NCI-H524 (cell line): Measurements from ENCODE around the gene C14orf132.
A peak's percentile ranks its signal among the peaks of the same experiment; 100 is the strongest.

Source experiments
- DNase-seq, 2 experiments: peaks; one replicate each; lab custom pipeline; 2025; lab: John Stamatoyannopoulos, UW

C14orf132 gene

DNA sequence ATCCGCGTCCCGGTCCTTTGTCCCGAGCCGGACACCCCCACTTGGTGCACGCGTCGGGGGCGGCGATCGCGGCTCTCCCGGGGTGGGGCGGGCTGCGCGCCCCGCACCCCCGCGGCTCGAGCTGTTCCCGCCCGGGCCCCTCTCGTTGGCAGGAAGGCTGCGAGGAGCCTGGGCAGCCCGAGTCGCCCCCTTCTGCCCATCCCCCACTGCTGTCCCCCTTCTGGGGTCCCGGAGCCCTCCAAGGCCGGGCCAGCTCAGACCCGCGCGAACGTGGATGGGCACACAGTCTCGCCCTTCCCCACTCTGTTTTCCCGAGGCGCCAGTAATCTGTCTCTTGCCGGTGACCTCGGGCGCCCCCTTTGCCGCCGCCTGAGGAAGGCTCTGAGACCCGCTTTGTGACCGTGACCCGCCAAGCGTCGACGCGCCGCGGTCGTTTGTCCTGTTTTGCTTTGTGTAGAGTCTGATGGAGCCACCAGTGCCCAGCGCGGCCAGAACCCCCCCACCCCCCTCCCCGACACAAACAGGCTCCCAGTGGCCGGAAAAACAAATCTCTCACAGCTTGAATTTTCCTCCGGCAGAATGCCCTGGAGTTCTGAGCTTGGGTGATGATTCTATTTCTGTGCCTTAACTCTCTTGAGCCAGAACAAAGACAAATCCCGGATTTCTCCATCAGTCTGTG, 610 bp downstream of the C14orf132 start:
- peak; percentile 27 to 76 for DNase-seq

DNA sequence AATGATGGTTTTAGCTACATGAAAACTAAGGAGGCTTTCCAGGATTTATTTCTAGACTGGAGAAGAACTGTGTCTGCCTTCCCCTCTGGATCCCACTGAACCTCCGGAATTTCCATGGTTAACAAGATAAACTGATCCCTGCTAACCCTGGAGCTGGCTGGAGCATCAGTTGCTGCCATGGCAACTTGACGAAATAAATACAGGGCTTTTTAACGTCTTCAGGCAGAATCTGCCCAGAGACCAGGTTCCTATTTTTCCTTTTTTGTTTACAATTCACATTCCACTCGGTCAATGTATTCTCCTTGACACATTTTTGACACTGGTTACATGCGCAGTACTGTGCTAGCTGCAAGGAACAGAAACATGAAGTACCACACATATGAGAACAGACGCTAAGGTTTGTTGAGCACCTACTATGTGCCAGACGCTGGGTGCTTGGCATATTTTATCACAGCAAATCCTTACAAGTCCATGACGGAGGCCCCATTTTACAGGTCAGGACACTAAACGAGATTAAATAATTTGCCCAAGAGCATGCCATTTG, 1.7 kb downstream of the C14orf132 start:
- no peak for DNase-seq

GRCh38 chr14:96042248-96042930, 3.2 kb downstream of the C14orf132 start:
- DNase-seq, result peak in 1 of 2 experiments; percentile 15

DNA sequence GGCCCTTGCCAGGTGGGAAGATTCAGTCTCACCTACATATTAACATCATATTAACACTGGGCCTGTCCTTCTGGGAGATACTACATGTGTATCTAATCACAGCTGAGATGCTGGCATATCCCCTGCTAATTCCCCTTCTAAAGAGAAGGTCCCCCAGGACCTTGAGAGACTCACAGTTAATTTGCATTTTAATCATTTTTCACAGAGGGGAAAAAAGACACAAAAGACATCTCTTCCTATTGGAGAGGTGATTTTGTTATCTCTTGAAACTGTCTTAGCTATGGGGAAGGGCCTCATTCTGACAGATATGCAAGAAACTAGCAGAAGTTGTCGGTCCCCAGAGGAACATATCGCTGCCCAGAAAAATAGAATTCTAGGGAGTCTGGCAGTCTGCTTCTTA, 7.5 kb downstream of the C14orf132 start:
- DNase-seq, result no peak

GRCh38 chr14:96047101-96047500, 7.9 kb downstream of the C14orf132 start:
- no peak for DNase-seq

DNA sequence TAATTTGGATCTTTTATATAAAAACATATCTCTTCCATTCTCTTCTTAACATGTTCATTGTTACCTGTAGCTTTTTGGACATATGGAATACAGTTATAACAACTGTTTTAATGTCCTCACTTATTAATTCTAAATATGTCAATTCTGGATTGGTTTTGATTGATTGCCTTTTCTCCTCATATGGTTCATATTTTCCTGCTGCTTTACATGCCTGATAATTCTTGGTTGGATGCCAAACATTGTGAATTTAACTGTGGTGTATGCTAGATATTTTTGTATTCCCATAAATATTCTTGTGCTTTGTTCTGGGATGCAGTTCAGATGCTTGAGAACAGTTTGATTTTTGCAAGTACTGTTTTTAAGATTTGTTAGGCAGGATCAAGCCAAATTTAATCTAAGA, 10.8 kb downstream of the C14orf132 start:
- no peak for DNase-seq

- DNase-seq, result no peak
These were observed 11.3 kb downstream of the C14orf132 start for GRCh38 chr14:96050482-96050881.

DNA sequence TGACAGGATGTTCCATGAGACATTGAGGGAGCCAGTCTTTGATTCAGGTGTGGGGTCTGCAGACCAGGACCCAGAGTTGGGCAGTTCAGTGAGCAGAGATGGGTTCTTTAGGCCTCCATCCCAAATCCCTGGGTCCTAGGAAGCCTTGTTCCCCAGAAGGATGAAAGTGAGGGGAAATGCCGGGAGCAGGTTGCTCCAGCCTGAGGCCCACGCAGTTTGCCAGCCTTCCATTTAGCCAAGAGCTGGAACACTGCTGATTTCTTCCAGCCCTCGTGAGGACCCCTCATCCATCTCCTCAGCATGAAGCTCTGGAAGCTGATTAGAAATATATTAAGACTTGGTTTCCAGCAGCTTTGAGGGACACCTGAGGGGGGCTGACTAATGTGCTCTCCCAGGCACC, 12.1 kb downstream of the C14orf132 start:
- no peak for DNase-seq

DNA sequence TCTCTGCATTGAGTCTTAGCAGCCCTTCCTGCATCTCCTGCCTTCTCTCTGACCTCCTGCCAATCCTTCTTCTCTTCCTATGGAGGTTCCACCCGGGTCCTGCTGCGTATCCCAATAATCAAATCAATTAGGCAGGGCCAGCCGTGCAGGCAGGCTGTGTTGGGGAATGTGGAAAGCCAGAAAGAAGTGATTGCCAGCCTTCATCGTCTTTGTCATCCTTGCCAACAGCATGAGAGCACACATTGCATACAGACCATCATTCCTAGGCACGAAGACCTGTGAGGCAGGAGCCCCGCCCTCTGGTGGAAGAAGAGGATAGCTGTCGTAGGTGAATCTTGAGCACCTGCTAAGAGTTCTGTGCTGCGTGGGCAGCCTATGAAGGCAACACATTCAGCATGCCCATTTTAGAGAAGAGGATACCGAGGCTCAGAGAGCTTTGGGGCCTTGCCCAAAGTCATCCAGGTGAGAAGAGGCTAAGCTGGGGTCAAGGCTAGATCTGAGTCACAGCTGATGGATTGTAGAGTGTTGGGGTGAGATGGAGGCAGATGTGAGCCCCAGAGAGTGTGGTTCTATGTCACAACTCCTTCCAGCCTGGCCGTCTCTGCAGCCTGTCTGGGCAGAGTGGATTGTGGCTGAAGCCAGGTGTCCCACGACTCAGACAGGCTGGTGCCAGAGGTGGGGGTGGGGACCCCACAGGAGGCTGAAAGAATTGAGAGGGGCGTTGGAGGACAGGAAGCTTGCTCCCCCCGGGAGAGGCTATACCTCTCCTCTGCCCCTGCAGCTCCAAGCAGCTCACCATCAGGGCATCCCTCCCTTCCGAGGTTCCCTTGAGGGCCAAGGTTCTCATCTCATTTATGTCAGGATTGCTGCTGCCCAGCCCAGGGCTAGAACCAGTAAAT, 12.7 kb downstream of the C14orf132 start:
- DNase-seq, result peak; percentile 17 to 34

DNA sequence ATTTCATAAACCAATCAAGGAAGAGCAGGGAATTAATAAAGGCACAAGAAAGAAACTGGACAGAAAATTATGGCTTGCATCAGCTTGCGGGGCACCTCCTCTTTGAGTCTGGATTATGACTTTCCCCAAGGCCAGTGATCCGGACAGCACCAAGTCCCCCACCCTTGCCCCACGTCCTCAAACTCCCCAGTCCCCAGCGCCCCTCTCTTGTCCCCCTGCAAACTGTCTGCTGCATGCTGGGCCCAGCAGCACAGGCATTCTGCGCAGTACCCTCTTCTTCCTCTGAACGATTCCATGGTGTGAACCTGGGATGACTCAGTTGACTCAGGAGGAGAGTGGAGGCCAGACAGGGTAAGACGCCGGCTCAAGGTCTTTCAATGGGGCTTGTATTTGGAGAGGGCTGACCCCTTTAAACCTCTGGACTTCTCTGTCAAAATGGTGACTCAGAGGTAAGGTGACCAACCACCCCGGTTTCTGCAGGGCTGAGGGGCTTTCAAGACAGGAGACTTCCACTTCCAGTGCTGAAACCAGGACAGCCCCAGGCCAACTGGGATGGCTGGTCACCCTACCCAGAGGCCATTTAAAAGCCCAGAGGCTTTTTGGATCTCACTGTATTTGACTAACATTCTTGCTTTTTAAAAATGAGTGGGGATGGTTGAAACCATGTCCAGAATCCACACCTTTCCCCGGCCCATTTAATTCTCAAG, 13.5 kb downstream of the C14orf132 start:
- DNase-seq, result no peak

DNA sequence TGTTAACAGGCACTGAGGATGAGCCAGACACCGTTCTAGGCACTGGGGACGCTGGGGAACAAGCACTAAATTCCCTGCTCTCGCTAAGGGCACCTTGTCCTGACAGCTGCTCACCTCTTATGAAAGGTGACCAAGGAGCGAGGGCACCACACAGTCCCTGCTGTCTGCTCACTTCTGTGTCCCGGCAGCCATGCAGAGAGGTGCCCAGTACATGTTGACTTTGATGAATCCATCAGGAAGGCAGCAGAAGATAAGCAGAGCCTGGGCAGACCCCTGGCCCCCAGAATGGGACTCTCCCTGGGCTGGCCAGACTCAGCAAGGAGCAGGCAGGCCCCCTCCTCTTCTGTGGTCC, 14.1 kb downstream of the C14orf132 start:
- no peak for DNase-seq

- DNase-seq, result peak; percentile 78 to 92
These were observed 14.6 kb downstream of the C14orf132 start for GRCh38 chr14:96053600-96054381.

- DNase-seq, result no peak
These were observed 15.5 kb downstream of the C14orf132 start for GRCh38 chr14:96054661-96055060.

GRCh38 chr14:96055065-96055752, 16.0 kb downstream of the C14orf132 start:
- no peak for DNase-seq

DNA sequence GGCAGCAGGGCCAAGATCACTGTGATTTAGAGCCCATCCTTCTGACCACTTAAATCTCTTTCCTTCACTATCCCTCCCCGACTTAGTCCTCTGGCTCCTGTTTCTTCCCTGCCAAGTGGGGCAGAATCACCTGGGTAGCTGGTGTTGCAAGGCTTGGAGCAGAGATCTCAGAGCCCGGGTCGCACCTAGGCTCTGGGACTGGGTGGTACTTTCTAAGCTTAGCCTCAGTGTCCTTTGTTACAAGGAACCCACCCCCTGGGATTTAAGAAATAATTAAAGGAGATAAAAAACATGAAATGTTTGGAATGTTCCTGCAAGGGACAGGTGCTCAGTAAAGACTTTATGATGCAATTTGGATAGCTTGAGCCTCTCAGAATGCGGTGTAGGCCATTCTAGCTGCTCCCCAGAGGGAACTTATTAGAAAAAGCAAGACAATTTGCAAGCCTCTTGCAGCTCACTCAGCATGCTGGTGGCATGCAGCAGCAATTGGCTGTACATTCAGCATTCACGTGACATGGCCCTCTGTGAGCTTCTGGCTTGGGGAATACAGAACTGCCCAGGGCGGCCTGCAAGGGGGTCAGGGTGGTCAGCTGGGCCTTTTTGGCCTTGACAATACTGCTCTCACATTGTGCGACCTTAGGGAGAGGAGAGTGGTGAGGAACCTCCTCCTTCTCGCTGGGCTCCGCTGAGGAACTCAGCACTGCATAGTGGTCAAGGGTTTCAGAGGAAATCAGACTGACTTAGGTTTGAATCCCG, 16.8 kb downstream of the C14orf132 start:
- peak in 1 of 2 experiments; percentile 12 for DNase-seq

DNA sequence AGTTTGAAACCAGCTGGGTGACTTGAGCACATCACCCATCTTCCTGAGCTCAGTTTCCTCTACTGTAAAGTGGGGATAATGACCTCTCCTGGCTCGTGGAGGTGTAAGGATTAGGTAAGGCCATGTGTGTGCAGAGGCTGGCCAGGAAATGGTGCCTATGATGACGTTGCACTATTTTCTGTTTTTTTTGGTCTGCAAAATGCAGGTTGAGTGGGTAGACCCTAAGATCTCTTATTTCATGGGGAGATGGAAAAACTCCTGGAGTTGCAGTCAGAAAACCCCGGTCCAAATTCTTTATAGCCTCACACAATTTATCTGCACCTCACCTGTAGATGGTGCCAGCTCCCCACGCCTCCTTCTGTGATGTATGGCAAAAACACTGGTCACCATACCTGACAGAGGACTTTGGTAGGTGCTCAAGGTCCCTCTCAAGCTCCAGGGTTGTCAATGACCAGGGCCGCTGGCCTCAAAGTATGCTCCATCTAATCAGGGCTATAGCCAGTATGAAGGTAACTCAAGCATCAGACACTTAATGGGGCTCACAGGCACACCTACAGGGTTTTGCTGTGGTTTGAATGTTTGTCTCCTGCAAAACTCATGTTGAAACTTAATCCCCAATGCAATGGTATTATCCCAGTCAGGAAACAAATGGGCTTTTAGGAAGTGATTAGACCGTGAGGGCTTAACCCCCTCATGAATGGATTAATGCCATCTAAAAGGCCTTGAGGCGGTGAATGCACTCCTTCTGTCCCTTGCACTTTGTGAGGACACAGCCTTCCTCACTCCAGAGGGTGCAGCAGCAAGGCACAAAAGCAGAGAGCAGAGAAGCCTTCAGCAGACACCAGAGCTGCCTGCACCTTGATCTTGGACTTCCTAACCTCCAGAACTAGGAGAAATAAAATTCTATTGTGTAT, 17.6 kb downstream of the C14orf132 start:
- peak; percentile 96 to 97 for DNase-seq

GRCh38 chr14:96057738-96058137, 18.6 kb downstream of the C14orf132 start:
- DNase-seq, result no peak

GRCh38 chr14:96058576-96059200, 19.5 kb downstream of the C14orf132 start:
- DNase-seq, result no peak
